Peyer's patch (tissue), 4 donors: ENCODE results near the gene KBTBD3.

Experiments used
- CTCF ChIP-seq, 6 experiments: fragments of 450-650 bp in 4 of 6; fragments of 200-600 bp in 2 of 6; sonication (generic) in 1 of 6; IDR thresholded peaks; one replicate each; pipeline ENCODE4 v1.5.1; 2017 to 2019; ENCODE audit warnings: antibody characterized with exemption in 6 of 6, mild to moderate bottlenecking in 3 of 6, moderate library complexity in 1 of 6
- POLR2A ChIP-seq, 2 donors: fragments of 450-650 bp; IDR thresholded peaks; one replicate each; pipeline ENCODE4 v1.5.1; 2017; ENCODE audit warnings: antibody characterized with exemption in 2 of 2, mild to moderate bottlenecking in 2 of 2, moderate library complexity in 2 of 2

GRCh38 chr11:106021181-106021966, 55.8 kb downstream of the KBTBD3 start:
- TF ChIP-seq CTCF (IDR thresholded peaks at IDR 0.05) (no peak), POLR2A (IDR thresholded peaks at IDR 0.05) (no peak)
